ENCODE data around the gene OIT3.
"Not testable (repeated sequence)": the region's sequence is repeated elsewhere in the genome, so short reads cannot be mapped to it uniquely, and the experiment has no call there.

The OIT3 gene

GRCh38 chr10:72893136-72893798 lies at the start of gene OIT3:
Gene OIT3 (plus strand): TSS chr10:72893739. CDS start chr10:72893799, 60 bp downstream.
- no peak for DNase-seq

DNA sequence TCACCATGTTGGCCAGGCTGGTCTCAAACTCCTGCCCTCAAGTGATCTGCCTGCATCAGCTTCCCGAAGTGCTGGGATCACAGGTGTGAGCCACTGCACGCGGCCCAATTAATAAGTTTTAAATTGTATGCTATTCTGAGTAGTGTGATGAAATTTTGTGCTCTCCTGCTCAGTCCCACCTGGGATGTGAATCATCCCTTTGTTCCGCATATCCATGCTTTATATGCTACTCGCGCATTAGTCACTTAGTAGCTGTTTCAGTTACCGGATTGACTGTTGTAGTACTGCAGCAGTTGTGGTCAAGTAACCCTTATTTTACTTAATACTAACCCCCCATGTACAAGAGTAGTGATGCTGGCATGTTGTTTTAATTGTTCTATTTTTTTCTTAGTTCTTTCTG lies 47.3 kb upstream of the OIT3 start:
- no peak for DNase-seq

- no peak for DNase-seq
Measured at GRCh38 chr10:72847681-72848080, 45.9 kb upstream of the OIT3 start.

DNA sequence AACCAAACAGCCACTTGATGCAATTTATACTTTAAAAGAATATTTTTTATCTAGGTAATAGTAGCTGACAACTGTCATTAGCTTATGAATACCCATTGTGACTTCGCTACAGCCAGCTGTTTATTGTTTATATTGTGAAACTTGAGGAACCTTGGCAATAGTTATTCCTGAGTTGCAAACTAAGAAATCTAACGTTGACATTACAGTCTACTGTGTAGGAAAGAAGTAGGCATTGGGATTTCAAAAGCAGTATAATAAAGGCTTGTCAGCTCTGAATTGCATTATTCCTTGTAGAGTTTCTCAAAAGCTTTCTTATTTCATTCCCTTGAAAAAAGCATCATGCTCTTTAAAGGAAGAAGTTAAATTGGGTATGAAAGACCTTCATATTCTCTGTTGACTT lies 42.7 kb upstream of the OIT3 start:
- DNase-seq, result no peak

DNA sequence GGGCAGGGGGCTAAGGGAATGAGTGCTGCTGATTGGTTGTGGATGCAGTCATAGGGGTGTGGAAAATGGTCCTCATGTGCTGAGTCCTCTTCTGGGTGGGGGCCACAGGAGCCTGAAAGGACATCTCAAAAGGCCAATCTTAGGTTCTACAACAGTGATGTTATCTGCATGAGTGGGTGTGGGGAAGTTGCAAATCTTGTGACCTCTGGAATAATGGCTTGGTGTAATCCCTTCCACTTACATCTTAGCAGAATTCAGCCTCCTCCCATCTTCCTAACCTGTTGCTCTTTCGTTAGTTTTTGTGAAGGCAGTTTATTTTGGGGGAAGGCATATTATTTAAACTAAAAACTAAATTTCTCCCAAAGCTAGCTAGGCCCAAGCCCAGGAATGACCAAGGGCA lies 42.0 kb upstream of the OIT3 start:
- DNase-seq, result no peak

DNA sequence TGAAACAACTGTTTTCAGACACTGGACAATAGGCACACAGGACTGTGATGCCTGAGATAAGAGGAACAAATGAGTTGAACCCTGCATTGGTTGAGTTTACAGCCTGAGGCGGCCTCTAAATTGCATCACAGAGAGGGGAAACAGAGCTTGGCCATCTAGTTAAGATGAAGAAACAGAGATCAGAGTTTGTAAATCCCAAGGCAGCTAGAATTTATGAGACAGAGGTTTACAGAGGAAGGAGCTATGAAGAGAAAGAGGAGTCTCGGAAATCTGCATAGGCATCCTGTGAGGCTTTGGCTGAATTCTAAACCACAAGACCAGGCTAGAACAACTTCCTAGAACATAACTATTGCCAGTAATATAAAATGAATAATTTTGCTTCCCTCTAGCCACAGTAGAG lies 41.0 kb upstream of the OIT3 start:
- DNase-seq, result no peak

- no peak for DNase-seq
Measured at GRCh38 chr10:72855129-72855528, 38.4 kb upstream of the OIT3 start.

DNA sequence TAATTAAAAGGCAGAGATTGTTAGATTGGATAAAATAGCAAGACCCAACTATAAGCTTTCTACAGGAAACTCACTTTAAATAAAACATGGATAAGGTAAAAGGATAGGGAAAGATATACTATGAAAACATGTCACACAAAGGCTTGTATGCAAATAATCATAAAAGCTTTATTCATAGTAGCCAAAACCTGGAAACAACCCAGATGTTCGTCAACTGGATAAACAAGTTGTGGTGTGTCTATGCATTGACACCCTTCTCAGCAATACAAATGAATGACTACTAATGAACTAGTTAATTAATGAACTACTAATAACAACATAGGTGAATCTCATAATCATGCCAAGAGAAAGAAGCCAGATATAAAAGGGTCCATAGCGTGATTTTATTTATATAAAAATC lies 37.7 kb upstream of the OIT3 start:
- DNase-seq, result no peak

DNA sequence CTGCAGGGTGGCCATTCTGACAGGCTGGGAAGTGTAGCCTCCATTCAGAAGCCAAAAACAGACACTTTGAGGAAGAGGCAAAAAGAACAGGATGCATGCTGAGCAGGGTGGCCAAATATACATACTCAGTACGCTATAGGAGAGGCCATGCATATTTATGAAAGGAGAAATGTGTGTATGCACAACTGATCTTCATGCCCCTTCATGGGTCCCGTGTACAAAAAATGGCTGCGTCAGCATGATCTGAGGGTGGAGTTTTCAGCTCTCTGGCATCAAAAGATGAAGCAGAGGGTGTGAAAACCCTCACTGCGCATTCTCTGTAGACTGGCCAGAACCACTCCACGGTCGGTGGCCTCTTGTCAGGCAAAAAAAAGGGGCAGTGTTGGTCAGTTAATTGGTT lies 35.5 kb upstream of the OIT3 start:
- no peak for DNase-seq

- no peak for DNase-seq
Measured at GRCh38 chr10:72862957-72863356, 30.6 kb upstream of the OIT3 start.

- DNase-seq, result no peak
Measured at GRCh38 chr10:72875250-72876055, 18.1 kb upstream of the OIT3 start.

DNA sequence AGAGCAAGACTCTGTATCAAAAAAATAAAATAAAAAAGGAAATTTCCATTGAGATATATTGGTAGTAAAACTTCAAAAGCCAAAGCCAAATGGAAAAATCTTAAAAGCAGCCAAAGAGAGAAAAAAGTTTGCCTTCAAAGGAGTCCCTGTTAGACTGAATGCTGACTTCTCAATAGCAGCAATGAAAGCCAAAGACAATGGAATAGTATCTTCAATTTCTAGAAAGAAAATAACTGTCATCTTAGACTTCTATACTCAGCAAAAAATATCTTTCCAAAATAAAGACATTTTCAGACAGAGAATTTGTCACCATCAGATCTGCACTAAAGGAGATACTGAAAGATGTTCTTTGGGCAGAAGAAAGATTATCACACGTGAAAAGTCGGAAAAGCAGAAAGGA lies 14.3 kb upstream of the OIT3 start:
- no peak for DNase-seq

DNA sequence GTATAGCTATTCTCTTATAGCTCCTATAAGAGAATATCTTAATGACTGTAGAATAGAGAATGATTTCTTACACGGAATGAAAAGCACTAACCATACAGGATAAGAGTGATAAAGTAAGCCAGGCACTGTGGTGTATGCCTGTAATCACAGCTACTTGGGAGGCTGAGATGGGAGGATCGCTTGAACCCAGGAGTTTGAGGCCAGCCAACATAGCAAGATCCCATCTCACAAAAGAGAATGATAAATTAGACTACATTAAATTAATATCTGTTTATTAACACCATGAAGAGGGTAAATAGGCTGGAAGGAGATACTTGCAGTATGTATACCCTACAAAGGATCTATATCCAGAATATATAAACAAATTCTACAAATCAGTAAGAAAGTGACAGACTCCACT lies 12.2 kb upstream of the OIT3 start:
- no peak for DNase-seq

DNA sequence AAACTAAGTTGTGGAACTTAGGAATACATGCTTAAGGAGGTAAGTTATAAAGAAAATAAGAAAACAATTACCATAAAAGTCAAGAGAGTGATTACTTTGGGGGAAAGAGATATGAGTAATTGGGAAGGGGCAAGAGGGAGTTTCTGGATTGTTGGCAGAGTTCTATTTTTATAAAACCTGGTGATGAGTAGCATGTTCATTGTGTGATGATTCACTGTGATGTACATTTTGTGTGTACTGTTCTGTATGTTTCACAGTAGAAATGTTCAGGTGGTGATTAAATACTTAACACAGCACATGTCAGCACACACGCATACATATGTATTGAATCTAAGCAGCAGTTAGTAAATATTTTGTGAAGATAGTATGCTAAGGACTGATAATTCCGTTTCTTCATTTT lies 9.7 kb upstream of the OIT3 start:
- DNase-seq, result no peak

GRCh38 chr10:72885953-72886352 lies 7.6 kb upstream of the OIT3 start:
- no peak for DNase-seq

- no peak for DNase-seq
Measured at GRCh38 chr10:72886621-72887020, 6.9 kb upstream of the OIT3 start.

DNA sequence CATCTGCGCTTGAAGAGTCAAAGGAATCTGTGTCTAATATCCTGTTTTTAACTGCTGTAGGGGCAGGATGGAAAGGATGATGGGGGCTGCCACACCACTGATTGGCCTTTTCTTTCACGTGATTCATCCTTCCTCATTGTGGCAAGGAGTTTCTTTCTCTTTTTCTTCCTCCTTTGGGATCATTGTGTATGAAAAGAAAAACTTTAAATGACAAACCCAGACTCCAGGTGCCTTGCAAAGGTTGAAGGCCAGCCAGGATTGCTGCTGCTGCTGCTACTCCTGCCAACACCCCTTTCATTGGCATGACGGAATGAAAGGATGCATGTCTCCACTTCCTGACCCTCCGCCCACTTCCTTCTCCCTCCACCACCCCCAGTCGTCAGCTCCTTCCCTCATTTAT lies 6.5 kb upstream of the OIT3 start:
- no peak for DNase-seq

- no peak for DNase-seq
Measured at GRCh38 chr10:72888151-72888638, 5.3 kb upstream of the OIT3 start.

DNA sequence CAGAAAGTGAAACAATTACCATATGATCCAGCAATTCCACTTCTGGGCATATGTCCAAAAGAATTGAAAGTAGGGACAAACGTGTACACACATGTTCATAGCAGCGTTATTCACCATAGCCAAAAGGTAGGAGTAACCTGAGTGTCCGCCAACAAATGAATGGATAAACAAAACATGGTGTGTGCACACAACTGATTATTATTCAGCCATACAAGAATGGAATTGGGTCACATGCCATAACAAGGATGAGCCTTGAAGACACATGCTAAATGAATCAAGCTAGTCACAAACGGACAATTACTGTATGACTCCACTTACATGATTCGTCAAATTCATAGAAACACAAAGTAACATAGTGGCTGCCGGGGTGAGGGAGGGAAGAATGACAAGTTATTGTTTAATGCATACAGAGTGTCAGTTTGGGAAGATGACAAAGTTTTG lies 4.1 kb upstream of the OIT3 start:
- peak; percentile 64 for DNase-seq

DNA sequence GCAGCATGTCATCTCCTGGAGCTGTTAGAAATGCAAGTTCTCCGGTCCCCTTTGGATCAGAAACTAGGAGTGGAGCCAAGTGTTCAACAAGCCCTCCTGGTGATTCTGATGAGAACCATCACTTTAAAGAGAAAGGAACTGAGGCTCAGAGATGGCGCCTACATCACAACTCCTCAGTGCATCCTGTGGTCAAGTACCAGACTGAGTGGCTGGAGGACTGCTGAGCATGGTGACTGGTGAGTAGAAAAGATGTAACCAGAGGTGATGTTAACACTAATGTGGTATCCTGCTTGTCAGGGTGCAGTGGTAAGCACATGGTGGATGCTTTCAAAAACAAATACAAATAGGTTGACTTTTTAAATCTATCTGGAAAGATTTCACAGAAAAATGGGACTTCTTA lies 3.5 kb upstream of the OIT3 start:
- DNase-seq, result no peak

- no peak for DNase-seq
Measured at GRCh38 chr10:72895236-72895850, 1.8 kb downstream of the OIT3 start.

DNA sequence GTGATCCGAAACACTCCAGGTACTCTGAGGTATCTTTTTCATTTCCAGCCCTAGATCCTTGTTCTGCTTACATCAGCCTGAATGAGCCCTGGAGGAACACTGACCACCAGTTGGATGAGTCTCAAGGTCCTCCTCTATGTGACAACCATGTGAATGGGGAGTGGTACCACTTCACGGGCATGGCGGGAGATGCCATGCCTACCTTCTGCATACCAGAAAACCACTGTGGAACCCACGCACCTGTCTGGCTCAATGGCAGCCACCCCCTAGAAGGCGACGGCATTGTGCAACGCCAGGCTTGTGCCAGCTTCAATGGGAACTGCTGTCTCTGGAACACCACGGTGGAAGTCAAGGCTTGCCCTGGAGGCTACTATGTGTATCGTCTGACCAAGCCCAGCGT lies 5.1 kb downstream of the OIT3 start:
- no peak for DNase-seq

GRCh38 chr10:72899545-72899944 lies 6.0 kb downstream of the OIT3 start:
- DNase-seq, result no peak

GRCh38 chr10:72903941-72904446 lies 10.5 kb downstream of the OIT3 start:
- DNase-seq, result not testable (repeated sequence)
